Neuronal stem cell (in vitro differentiated cells): ENCODE data around the gene NT5DC2.

Source experiments
- DNase-seq: peaks from one replicate; pipeline ENCODE4 v3.0.0-alpha.2; 2013; ENCODE audit warnings: low spot score
- H2AFZ ChIP-seq: one replicate; pipeline ENCODE4 v1.6.1; 2013; ENCODE audit warnings: mild to moderate bottlenecking, low read length, inconsistent platforms
- H2AK5ac ChIP-seq: 2 replicates; pipeline ENCODE4 v1.6.1; 2013; ENCODE audit warnings: low read depth, mild to moderate bottlenecking, inconsistent platforms, low read length, moderate library complexity, mixed read lengths
- H2BK120ac ChIP-seq: 2 replicates; pipeline ENCODE4 v1.6.1; 2013; ENCODE audit warnings: low read depth, mild to moderate bottlenecking, inconsistent platforms, low read length, moderate library complexity, mixed read lengths
- H2BK12ac ChIP-seq: one replicate; pipeline ENCODE4 v1.6.1; 2013; ENCODE audit warnings: low read length, inconsistent platforms
- H2BK15ac ChIP-seq: 2 replicates; pipeline ENCODE4 v1.6.1; 2013; ENCODE audit warnings: mild to moderate bottlenecking, low read length, inconsistent platforms, mixed read lengths
- H2BK5ac ChIP-seq: one replicate; pipeline ENCODE4 v1.6.1; 2013; ENCODE audit warnings: inconsistent platforms, mild to moderate bottlenecking, low read length, moderate library complexity
- H3K14ac ChIP-seq: one replicate; pipeline ENCODE4 v1.6.1; 2013; ENCODE audit warnings: low read length, inconsistent platforms
- H3K18ac ChIP-seq: 2 replicates; pipeline ENCODE4 v1.6.1; 2013; ENCODE audit warnings: low read length, inconsistent platforms
- H3K23ac ChIP-seq: 2 replicates; pipeline ENCODE4 v1.6.1; 2013; ENCODE audit warnings: low read depth, mild to moderate bottlenecking, mixed read lengths, low read length, inconsistent platforms; ENCODE audit not compliant: poor library complexity
- H3K27ac ChIP-seq: replicated peaks from 3 replicates; pipeline ENCODE4 v1.5.1; 2013; ENCODE audit warnings: low read length, inconsistent platforms
- H3K27me3 ChIP-seq, 3 experiments: 2 replicates each; pipeline ENCODE4 v1.6.1; 2013; ENCODE audit warnings: low read length in 3 of 3, mild to moderate bottlenecking in 2 of 3, inconsistent platforms in 1 of 3, low read depth in 1 of 3, mixed read lengths in 1 of 3, moderate library complexity in 1 of 3; ENCODE audit not compliant: control insufficient read depth in 3 of 3, insufficient read depth in 3 of 3
- H3K36me3 ChIP-seq, 2 donors: replicated peaks in 1 of 2; 2 replicates each; pipeline ENCODE4 v1.6.1; 2013; ENCODE audit warnings: low read length in 2 of 2; ENCODE audit not compliant: control insufficient read depth in 2 of 2, insufficient read depth in 2 of 2
- H3K4ac ChIP-seq: 2 replicates; pipeline ENCODE4 v1.6.1; 2013; ENCODE audit warnings: inconsistent platforms, mild to moderate bottlenecking, low read length, moderate library complexity
- H3K4me1 ChIP-seq, 2 donors: 1 replicate in 1 of 2; 2 replicates in 1 of 2; pipeline ENCODE4 v1.6.1; 2013; ENCODE audit warnings: low read length in 2 of 2, low read depth in 1 of 2; ENCODE audit not compliant: control insufficient read depth in 2 of 2, insufficient read depth in 1 of 2
- H3K4me2 ChIP-seq: one replicate; pipeline ENCODE4 v1.6.1; 2013; ENCODE audit warnings: mild to moderate bottlenecking, low read length, inconsistent platforms; ENCODE audit not compliant: insufficient read depth, poor library complexity, severe bottlenecking
- H3K4me3 ChIP-seq, 2 donors: 2 replicates each; pipeline ENCODE4 v1.5.1; 2013; ENCODE audit warnings: low read length in 2 of 2, mild to moderate bottlenecking in 2 of 2, inconsistent platforms in 1 of 2, moderate library complexity in 1 of 2
- H3K79me1 ChIP-seq: one replicate; pipeline ENCODE4 v1.6.1; 2013; ENCODE audit warnings: low read depth, mild to moderate bottlenecking, inconsistent platforms, low read length, moderate library complexity
- H3K9ac ChIP-seq: one replicate; pipeline ENCODE4 v1.6.1; 2013; ENCODE audit warnings: mild to moderate bottlenecking, low read depth, low read length, inconsistent platforms; ENCODE audit not compliant: poor library complexity
- H3K9me3 ChIP-seq, 2 donors: replicated peaks in 1 of 2; 2 replicates each; pipeline versions ENCODE3 to v1.6.1; 2013; ENCODE audit warnings: low read length in 2 of 2, mild to moderate bottlenecking in 2 of 2, inconsistent platforms in 1 of 2, low read depth in 1 of 2, mixed read lengths in 1 of 2, moderate library complexity in 1 of 2; ENCODE audit not compliant: control insufficient read depth in 2 of 2, insufficient read depth in 1 of 2
- H4K8ac ChIP-seq: one replicate; pipeline ENCODE4 v1.6.1; 2013; ENCODE audit warnings: low read depth, mild to moderate bottlenecking, inconsistent platforms, low read length, moderate library complexity
- H4K91ac ChIP-seq: one replicate; pipeline ENCODE4 v1.6.1; 2013; ENCODE audit warnings: low read length, low read depth, mild to moderate bottlenecking, inconsistent platforms; ENCODE audit not compliant: poor library complexity
- WGBS, 2 donors: extraction: QIAGEN DNeasy Blood & Tissue Kit; methylation state at CpG; one replicate each; pipeline ENCODE4 v1.1.7; 2013; ENCODE audit warnings: missing lambda C conversion rate in 2 of 2, mixed read lengths in 1 of 2; ENCODE audit not compliant: insufficient read length in 2 of 2, insufficient replicate concordance in 1 of 2; ENCODE audit errors: extremely low coverage in 2 of 2; 5-methylcytosine and 5-hydroxymethylcytosine counted together

Gene NT5DC2

DNA sequence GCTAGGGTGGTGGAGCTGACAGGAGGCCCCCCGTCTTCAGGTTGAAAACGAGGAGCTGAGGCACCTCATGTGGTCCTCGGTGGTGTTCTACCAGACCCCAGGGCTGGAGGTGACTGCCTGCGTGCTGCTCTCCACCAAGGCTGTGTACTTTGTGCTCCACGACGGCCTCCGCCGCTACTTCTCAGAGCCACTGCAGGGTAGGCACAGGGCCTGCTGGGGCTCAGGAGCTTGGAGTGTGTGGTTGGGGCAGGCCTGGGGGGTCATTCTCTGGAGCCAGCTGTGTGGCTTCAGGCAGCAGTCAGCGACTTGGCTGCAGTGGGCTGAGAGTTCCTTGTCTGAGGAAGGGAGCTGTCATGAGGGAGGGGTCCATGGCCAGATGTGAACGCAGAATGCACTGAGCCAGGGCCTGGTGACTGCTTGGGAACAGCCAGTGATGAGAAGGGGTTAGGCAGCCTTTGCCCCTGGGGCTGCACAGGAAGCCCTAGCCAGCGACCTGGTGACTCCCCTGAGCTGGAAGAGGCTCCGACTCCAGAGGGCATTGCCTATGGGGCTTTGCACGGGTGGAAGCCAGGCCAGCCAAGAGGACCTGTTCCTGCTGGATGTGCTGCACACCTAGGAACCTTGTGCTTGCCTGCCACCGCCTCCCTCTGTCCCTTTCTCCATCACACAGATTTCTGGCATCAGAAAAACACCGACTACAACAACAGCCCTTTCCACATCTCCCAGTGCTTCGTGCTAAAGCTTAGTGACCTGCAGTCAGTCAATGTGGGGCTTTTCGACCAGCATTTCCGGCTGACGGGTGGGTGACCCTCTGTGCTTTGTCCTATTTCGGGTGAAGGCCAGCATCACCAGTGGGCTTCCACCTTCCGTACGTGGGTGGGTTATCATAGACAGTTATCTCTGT, 43.4 kb downstream of the NT5DC2 start:
- H3K9ac ChIP-seq = peak overlapping the region; percentile 81
- no peak overlapping the region for H4K8ac ChIP-seq
- no peak overlapping the region for H2BK15ac ChIP-seq
- no peak overlapping the region for H3K27ac ChIP-seq
- no peak overlapping the region for H4K91ac ChIP-seq
- no peak overlapping the region for H3K14ac ChIP-seq
- H3K79me1 ChIP-seq = no peaks in the 10 kb centered on the region
- H2BK120ac ChIP-seq = no peak overlapping the region
- no peak overlapping the region for H2AK5ac ChIP-seq
- no peak overlapping the region for H3K4me3 ChIP-seq
- no peaks in the 10 kb centered on the region for H3K9me3 ChIP-seq
- H2AFZ ChIP-seq = no peak overlapping the region
- H2BK12ac ChIP-seq = no peak overlapping the region
- no peak for DNase-seq
- peak overlapping the region; percentile 13 for H2BK5ac ChIP-seq
- no peak overlapping the region for H3K18ac ChIP-seq
- no peak overlapping the region for H3K4ac ChIP-seq
- H3K4me2 ChIP-seq = no peak overlapping the region
- no peak overlapping the region for H3K23ac ChIP-seq
- H3K36me3 ChIP-seq = peaks cover 66 to 83% of the 10 kb centered on the region in 2 donors
- WGBS, 2 donors = no CpG with 5 or more reads among the region's 22 CpGs
- peaks cover 0 to 7% of the 10 kb centered on the region in 2 donors for H3K4me1 ChIP-seq
- H3K27me3 ChIP-seq = no peaks in the 10 kb centered on the region

- H4K91ac ChIP-seq = no peak overlapping the region
- H2BK12ac ChIP-seq = no peak overlapping the region
- H2BK120ac ChIP-seq = no peak overlapping the region
- peaks cover under 1% of the 10 kb centered on the region for H3K79me1 ChIP-seq
- H3K23ac ChIP-seq = peak overlapping the region; percentile 68
- no peak overlapping the region for H3K4ac ChIP-seq
- no peak overlapping the region for H3K14ac ChIP-seq
- H2AFZ ChIP-seq = no peak overlapping the region
- H3K9me3 ChIP-seq = no peaks in the 10 kb centered on the region
- H3K27ac ChIP-seq = no peak overlapping the region
- DNase-seq = no peak
- H3K18ac ChIP-seq = no peak overlapping the region
- H3K27me3 ChIP-seq = no peaks in the 10 kb centered on the region
- no CpG with 5 or more reads among the region's 18 CpGs for WGBS, 2 donors
- no peak overlapping the region for H4K8ac ChIP-seq
- H3K4me2 ChIP-seq = no peak overlapping the region
- peak overlapping the region; percentile 32 for H3K9ac ChIP-seq
- peaks cover 73 to 92% of the 10 kb centered on the region in 2 donors for H3K36me3 ChIP-seq
- H2BK5ac ChIP-seq = no peak overlapping the region
- H3K4me3 ChIP-seq = no peak overlapping the region
- no peak overlapping the region for H2AK5ac ChIP-seq
- peaks cover 5 to 6% of the 10 kb centered on the region in 2 donors for H3K4me1 ChIP-seq
- no peak overlapping the region for H2BK15ac ChIP-seq
Measured at GRCh38 chr3:52489453-52489852, 44.2 kb downstream of the NT5DC2 start.

GRCh38 chr3:52488746-52489145, 44.9 kb downstream of the NT5DC2 start:
- Histone ChIP-seq H3K4me1 (peaks cover 5 to 10% of the 10 kb centered on the region in 2 donors), H4K8ac (no peak overlapping the region), H3K23ac (peak overlapping the region; percentile 25), H3K79me1 (peaks cover 1% of the 10 kb centered on the region), H3K4me3 (no peak overlapping the region), H2AK5ac (no peak overlapping the region), H3K14ac (no peak overlapping the region), H3K27me3 (no peaks in the 10 kb centered on the region), H4K91ac (no peak overlapping the region), H3K18ac (no peak overlapping the region), H2BK15ac (no peak overlapping the region), H2BK12ac (no peak overlapping the region), H3K36me3 (peaks cover 73 to 97% of the 10 kb centered on the region in 2 donors), H2BK5ac (peak overlapping the region; percentile 55), H3K4me2 (no peak overlapping the region), H3K9ac (no peak overlapping the region), H3K4ac (no peak overlapping the region), H3K27ac (no peak overlapping the region), H2BK120ac (no peak overlapping the region), H2AFZ (no peak overlapping the region), H3K9me3 (no peaks in the 10 kb centered on the region)
- no CpG with 5 or more reads among the region's 3 CpGs for WGBS, 2 donors
- DNase-seq = no peak

DNA sequence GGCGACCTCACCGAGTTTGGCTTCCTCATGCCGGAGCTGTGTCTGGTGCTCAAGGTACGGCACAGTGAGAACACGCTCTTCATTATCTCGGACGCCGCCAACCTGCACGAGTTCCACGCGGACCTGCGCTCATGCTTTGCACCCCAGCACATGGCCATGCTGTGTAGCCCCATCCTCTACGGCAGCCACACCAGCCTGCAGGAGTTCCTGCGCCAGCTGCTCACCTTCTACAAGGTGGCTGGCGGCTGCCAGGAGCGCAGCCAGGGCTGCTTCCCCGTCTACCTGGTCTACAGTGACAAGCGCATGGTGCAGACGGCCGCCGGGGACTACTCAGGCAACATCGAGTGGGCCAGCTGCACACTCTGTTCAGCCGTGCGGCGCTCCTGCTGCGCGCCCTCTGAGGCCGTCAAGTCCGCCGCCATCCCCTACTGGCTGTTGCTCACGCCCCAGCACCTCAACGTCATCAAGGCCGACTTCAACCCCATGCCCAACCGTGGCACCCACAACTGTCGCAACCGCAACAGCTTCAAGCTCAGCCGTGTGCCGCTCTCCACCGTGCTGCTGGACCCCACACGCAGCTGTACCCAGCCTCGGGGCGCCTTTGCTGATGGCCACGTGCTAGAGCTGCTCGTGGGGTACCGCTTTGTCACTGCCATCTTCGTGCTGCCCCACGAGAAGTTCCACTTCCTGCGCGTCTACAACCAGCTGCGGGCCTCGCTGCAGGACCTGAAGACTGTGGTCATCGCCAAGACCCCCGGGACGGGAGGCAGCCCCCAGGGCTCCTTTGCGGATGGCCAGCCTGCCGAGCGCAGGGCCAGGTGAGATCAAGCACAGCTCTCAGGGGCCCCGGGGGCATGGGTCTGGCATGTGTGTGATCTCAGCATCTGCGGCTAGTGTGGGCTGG, 45.6 kb downstream of the NT5DC2 start:
- Histone ChIP-seq H3K18ac (no peak overlapping the region), H2AFZ (no peak overlapping the region), H3K79me1 (peaks cover 1% of the 10 kb centered on the region), H3K4ac (no peak overlapping the region), H3K4me2 (no peak overlapping the region), H3K14ac (no peak overlapping the region), H4K8ac (peak overlapping the region; percentile 29), H3K27ac (no peak overlapping the region), H2BK15ac (no peak overlapping the region), H3K9ac (peak overlapping the region; percentile 4), H3K4me1 (peaks cover 10 to 17% of the 10 kb centered on the region in 2 donors), H2AK5ac (no peak overlapping the region), H2BK12ac (peak overlapping the region; percentile 41), H3K27me3 (no peaks in the 10 kb centered on the region), H3K9me3 (no peaks in the 10 kb centered on the region), H4K91ac (no peak overlapping the region), H3K4me3 (no peak overlapping the region), H3K36me3 (peaks cover 73 to 97% of the 10 kb centered on the region in 2 donors), H2BK120ac (no peak overlapping the region), H2BK5ac (no peak overlapping the region), H3K23ac (no peak overlapping the region)
- DNase-seq = no peak
- no CpG with 5 or more reads among the region's 59 CpGs for WGBS, 2 donors
